Non-pigmented ciliary epithelial cell (primary cell): ENCODE measurements around the gene COBL.

ENCODE experiments used
- DNase-seq: peaks from one replicate; pipeline ENCODE4 v3.0.0-alpha.2; 2010; ENCODE audit warnings: low read depth

Gene COBL

GRCh38 chr7:51306761-51307160, 9.8 kb downstream of the COBL start:
- DNase-seq = no peak

GRCh38 chr7:51304729-51305128, 11.9 kb downstream of the COBL start:
- DNase-seq = no peak

- DNase-seq = no peak
Measured at GRCh38 chr7:51303142-51303525, 13.5 kb downstream of the COBL start.

- no peak for DNase-seq
Measured at GRCh38 chr7:51301806-51302205, 14.8 kb downstream of the COBL start.

- DNase-seq = no peak
Measured at GRCh38 chr7:51300762-51301674, 15.6 kb downstream of the COBL start.

GRCh38 chr7:51299391-51300133, 17.0 kb downstream of the COBL start:
- DNase-seq = no peak

GRCh38 chr7:51298912-51299311, 17.7 kb downstream of the COBL start:
- DNase-seq = no peak

- no peak for DNase-seq
Measured at GRCh38 chr7:51297986-51298385, 18.6 kb downstream of the COBL start.

- no peak for DNase-seq
Measured at GRCh38 chr7:51295440-51296245, 21.0 kb downstream of the COBL start.

- DNase-seq = no peak
Measured at GRCh38 chr7:51292596-51292995, 24.0 kb downstream of the COBL start.

- DNase-seq = no peak
Measured at GRCh38 chr7:51290702-51291540, 25.7 kb downstream of the COBL start.

- DNase-seq = no peak
Measured at GRCh38 chr7:51290304-51290637, 26.3 kb downstream of the COBL start.

- no peak for DNase-seq
Measured at GRCh38 chr7:51289623-51290303, 26.8 kb downstream of the COBL start.

GRCh38 chr7:51288896-51289622, 27.6 kb downstream of the COBL start:
- no peak for DNase-seq

GRCh38 chr7:51286401-51286800, 30.2 kb downstream of the COBL start:
- no peak for DNase-seq

GRCh38 chr7:51280156-51280555, 36.5 kb downstream of the COBL start:
- DNase-seq = no peak

- no peak for DNase-seq
Measured at GRCh38 chr7:51279391-51280023, 37.1 kb downstream of the COBL start.

GRCh38 chr7:51278797-51279196, 37.8 kb downstream of the COBL start:
- no peak for DNase-seq

GRCh38 chr7:51276967-51277366, 39.6 kb downstream of the COBL start:
- no peak for DNase-seq

GRCh38 chr7:51276091-51276605, 40.5 kb downstream of the COBL start:
- no peak for DNase-seq
